Peyer's patch (tissue), 4 donors: Measurements from ENCODE around the gene HOXA6. TPM values are rescaled to one million over a fixed set of nuclear protein-coding genes. Genes with fewer than 3 reads are reported as not detected.

ENCODE experiments used
- DNase-seq, 3 donors: peaks; one replicate each; pipeline ENCODE4 v3.0.0-alpha.2; 2017 to 2019
- H3K27ac ChIP-seq, 4 donors: fragments of 200-600 bp; sonication (generic); one replicate each; pipeline ENCODE4 v1.5.1; 2016 to 2019
- H3K27me3 ChIP-seq, 2 donors: fragments of 200-600 bp; sonication (generic); one replicate each; pipeline ENCODE4 v1.5.1; 2019
- H3K36me3 ChIP-seq, 3 donors: fragments of 200-600 bp; sonication (generic); one replicate each; pipeline ENCODE4 v1.5.1; 2016 to 2019
- H3K4me1 ChIP-seq, 4 donors: fragments of 200-600 bp; sonication (generic); one replicate each; pipeline ENCODE4 v1.5.1; 2016 to 2019
- H3K4me3 ChIP-seq, 4 donors: fragments of 200-600 bp; sonication (generic); 1 replicate in 3 of 4; 2 replicates in 1 of 4; pipeline ENCODE4 v1.5.1; 2016 to 2019; ENCODE audit warnings: mild to moderate bottlenecking in 1 of 4
- H3K9me3 ChIP-seq, 4 donors: fragments of 200-600 bp; sonication (generic); one replicate each; pipeline ENCODE4 v1.5.1; 2016 to 2019; ENCODE audit warnings: mild to moderate bottlenecking in 1 of 4
- POLR2A ChIP-seq, 2 donors: fragments of 450-650 bp; IDR thresholded peaks; one replicate each; pipeline ENCODE4 v1.5.1; 2017; ENCODE audit warnings: antibody characterized with exemption in 2 of 2, mild to moderate bottlenecking in 2 of 2, moderate library complexity in 2 of 2
- total RNA-seq, 4 donors: library from RNA; depleted of rRNA; stranded (reverse); fragments of >200 nt; gene quantifications; one replicate each; pipeline ENCODE4 v1.1.0, GENCODE V29; 2016
- TF ChIP-seq, protein P1 (sequence below), 6 experiments: fragments of 450-650 bp in 4 of 6; fragments of 200-600 bp in 2 of 6; sonication (generic) in 1 of 6; IDR thresholded peaks; one replicate each; pipeline ENCODE4 v1.5.1; 2017 to 2019; ENCODE audit warnings: antibody characterized with exemption in 6 of 6, mild to moderate bottlenecking in 3 of 6, moderate library complexity in 1 of 6

Gene HOXA6
- total RNA-seq, 4 donors from 2014 or later, result 18.7 to 45.0 (median 30.7) TPM

DNA sequence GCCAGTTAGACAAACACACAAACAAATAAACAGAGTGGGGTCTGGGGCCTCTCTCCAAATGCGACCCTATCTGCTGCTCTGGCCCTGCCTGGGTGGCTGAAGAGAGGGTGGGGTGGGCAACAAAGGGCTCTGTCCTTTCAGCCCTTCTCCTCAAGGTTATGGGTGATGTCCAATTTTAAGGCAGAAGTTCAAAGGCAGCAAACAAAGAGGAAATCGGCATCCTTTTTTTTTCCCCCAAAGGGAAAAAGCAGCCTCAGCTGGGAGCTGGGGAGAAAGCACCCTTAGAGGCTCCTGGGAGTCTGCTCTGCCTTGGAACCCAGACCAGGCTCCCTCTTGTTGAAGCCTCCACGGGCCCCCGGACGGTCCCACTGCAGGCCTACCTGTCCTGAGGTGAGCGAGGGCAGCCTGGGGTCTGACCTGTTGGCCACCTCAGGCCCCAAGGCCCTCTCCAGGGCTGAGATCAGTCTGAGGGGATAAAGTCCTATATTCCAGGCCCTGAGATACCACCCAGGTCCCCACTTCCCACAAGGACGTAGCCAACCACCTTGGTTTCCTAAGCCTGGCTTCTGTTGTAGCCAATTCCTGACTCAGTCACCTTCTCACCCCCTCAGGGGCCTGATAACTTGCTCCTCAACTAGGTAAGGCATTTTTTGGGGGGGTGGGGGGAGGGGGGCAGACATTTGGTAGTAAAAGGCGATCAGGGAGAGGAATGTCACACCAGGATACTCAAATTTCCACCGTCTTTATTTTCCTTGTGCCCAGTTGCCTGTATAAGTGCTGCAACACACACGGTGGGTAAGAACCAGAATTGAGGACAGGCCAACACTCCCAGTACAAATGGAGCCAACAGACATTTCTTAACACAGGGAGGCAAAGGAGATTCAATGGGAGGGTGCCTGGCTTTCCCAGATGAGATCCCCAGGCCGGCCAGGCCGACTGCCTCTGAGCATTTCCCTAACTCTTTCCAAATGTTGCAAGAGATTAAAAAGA lies 33.2 kb upstream of the HOXA6 start:
- peaks cover 4 to 37% of the 10 kb centered on the region in 2 donors for H3K27me3 ChIP-seq
- no peak overlapping the region for H3K4me3 ChIP-seq
- H3K4me1 ChIP-seq, result peaks cover 5 to 27% (median 10%) of the 10 kb centered on the region in 4 donors
- peak in 1 of 3 donors; percentile 37 for DNase-seq
- no peaks in the 10 kb centered on the region for H3K9me3 ChIP-seq
- H3K36me3 ChIP-seq, result no peaks in the 10 kb centered on the region
- TF ChIP-seq, protein P1, sequence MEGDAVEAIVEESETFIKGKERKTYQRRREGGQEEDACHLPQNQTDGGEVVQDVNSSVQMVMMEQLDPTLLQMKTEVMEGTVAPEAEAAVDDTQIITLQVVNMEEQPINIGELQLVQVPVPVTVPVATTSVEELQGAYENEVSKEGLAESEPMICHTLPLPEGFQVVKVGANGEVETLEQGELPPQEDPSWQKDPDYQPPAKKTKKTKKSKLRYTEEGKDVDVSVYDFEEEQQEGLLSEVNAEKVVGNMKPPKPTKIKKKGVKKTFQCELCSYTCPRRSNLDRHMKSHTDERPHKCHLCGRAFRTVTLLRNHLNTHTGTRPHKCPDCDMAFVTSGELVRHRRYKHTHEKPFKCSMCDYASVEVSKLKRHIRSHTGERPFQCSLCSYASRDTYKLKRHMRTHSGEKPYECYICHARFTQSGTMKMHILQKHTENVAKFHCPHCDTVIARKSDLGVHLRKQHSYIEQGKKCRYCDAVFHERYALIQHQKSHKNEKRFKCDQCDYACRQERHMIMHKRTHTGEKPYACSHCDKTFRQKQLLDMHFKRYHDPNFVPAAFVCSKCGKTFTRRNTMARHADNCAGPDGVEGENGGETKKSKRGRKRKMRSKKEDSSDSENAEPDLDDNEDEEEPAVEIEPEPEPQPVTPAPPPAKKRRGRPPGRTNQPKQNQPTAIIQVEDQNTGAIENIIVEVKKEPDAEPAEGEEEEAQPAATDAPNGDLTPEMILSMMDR (IDR thresholded peaks at IDR 0.05), result no peak
- no peak for TF ChIP-seq POLR2A (IDR thresholded peaks at IDR 0.05)
- peak overlapping the region in 1 of 4 donors; percentile 75 for H3K27ac ChIP-seq

DNA sequence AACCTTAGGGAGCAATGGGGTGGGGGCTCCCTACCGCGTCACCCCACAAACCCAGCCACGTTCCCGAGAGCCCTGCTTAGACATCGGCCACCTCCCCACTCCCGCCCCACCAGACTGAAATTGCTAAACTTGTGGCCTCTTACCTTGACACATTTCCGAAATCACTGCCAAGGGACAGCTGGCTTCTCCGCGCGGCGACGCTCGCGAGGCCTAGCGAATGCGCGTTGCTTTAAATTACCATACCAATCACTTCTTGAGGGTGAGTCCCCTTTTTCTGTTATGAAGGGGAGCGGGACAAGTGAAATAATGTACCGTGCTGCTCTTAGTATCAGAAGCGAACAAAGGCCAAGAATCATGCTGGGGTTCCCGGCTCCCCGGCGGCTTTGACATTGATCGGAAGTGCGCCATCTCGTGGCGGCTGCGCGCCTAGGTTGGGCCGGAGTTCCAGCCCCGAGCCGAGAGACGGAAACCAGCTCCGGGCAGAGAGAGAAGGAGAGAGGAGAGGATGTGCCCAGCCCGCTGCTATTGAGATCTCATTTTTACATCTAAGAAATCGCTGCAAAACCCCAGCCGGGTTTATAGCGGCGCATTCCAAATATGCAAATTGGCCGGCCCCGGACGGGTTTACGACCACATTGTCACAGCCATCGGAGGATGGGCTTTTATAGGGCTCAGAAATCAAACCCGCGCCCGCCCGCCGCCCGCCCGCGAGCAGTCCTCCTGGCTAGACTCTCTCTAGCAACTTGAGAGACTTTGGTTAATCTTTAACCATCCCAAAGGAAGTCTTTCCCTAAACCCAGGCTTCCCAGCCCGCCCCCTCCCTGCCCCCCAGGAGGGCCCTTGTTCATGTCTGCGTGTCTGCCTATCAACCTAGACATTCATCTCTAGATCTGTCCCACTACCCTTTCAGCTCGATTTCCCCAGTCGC lies 32.2 kb upstream of the HOXA6 start:
- peak overlapping the region in 3 of 4 donors; percentile 17 to 75 (median 59) for H3K27ac ChIP-seq
- H3K4me3 ChIP-seq, result peak overlapping the region in 2 of 4 donors; percentile 34 to 38
- TF ChIP-seq, protein P1 (IDR thresholded peaks at IDR 0.05), result peak; percentile 56 to 91 (median 82)
- peak in 1 of 2 donors; percentile 11 for TF ChIP-seq POLR2A (IDR thresholded peaks at IDR 0.05)
- H3K4me1 ChIP-seq, result peaks cover 5 to 26% (median 8%) of the 10 kb centered on the region in 4 donors
- H3K36me3 ChIP-seq, result no peaks in the 10 kb centered on the region
- no peaks in the 10 kb centered on the region for H3K9me3 ChIP-seq
- peak in 2 of 3 donors; percentile 87 to 91 for DNase-seq
- peaks cover 4 to 29% of the 10 kb centered on the region in 2 donors for H3K27me3 ChIP-seq

DNA sequence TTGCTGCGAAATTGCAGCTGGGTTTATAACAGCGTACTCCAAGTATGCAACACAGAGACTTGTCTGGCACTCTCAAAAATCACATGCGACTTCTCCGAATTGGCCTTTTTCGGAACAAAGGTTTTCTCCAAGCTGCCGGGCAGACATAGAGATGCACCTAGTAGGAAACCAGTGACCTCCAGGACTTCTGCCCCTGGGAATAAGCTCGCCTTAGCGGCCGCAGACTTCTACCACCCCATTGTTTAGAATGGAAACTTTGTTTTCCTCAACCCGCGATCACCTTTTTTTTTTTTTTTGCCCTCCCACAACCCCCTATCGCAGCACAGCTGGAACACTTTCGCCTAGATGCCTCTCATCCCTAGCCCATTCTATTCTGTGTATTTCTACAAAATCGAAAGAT lies 31.5 kb upstream of the HOXA6 start:
- DNase-seq, result peak in 2 of 3 donors; percentile 34 to 46
- Histone ChIP-seq H3K27ac (peak overlapping the region in 3 of 4 donors; percentile 17 to 75 (median 59)), H3K9me3 (no peaks in the 10 kb centered on the region), H3K27me3 (peaks cover 4 to 28% of the 10 kb centered on the region in 2 donors), H3K4me3 (peak overlapping the region in 2 of 4 donors; percentile 34 to 38), H3K36me3 (no peaks in the 10 kb centered on the region), H3K4me1 (peaks cover 3 to 26% (median 6%) of the 10 kb centered on the region in 4 donors)
- TF ChIP-seq POLR2A (IDR thresholded peaks at IDR 0.05), result no peak
- TF ChIP-seq, protein P1 (IDR thresholded peaks at IDR 0.05), result no peak

DNA sequence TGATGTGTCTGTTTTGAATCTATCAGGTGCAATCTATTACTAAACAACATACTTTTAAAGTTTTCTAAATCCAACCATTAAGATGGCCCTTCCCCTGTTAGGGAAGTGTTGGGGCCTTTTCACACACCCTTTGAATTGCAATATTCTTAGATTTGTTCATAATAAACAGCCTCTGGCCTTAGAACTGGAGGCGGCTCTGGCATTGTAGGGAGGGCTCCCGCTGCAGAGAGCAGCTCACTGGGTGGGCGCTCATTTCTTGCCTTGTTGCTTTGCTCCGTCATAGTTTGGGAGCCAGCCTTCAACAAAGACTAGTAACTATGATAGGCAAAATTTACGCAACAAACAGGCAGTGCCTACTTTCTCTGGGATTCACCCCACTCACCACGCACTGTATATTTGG lies 30.8 kb upstream of the HOXA6 start:
- TF ChIP-seq POLR2A (IDR thresholded peaks at IDR 0.05), result no peak
- TF ChIP-seq, protein P1 (IDR thresholded peaks at IDR 0.05), result no peak
- Histone ChIP-seq H3K4me1 (peaks cover 0 to 24% (median 6%) of the 10 kb centered on the region in 4 donors), H3K4me3 (peak overlapping the region in 2 of 4 donors; percentile 28 to 38), H3K27ac (no peak overlapping the region), H3K27me3 (peaks cover 0 to 22% of the 10 kb centered on the region in 2 donors), H3K9me3 (no peaks in the 10 kb centered on the region), H3K36me3 (no peaks in the 10 kb centered on the region)
- peak in 2 of 3 donors; percentile 19 to 40 for DNase-seq

DNA sequence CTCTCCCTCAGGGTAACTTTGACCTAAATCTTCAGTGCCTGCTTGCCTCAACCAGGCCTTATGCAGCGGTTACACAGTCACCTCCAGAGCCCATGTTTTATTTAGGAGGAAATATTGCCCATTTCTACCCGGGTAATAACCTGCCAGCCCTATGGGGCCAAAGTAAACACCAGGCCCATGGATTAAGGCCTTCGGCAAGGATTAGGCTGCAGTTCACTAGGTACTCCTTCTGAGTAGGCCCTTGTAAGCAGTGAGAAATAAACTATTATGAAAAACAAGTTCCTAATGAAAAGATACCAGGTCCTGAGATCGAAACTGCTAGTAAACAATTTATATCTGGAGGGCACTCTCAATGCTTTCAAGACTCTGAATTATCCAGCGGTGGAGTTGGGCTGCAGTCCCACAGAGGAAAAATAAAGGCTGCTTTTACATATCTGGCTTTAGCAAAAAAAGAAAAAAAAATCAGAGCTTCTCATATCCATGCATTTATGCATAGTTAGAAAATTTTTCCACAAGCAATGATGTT lies 30.3 kb upstream of the HOXA6 start:
- H3K36me3 ChIP-seq, result no peaks in the 10 kb centered on the region
- H3K27ac ChIP-seq, result peak overlapping the region in 2 of 4 donors; percentile 44 to 88
- peaks cover 0 to 24% (median 10%) of the 10 kb centered on the region in 4 donors for H3K4me1 ChIP-seq
- peak overlapping the region in 2 of 4 donors; percentile 33 to 38 for H3K4me3 ChIP-seq
- DNase-seq, result peak in 1 of 3 donors; percentile 23
- no peaks in the 10 kb centered on the region for H3K9me3 ChIP-seq
- peaks cover 0 to 17% of the 10 kb centered on the region in 2 donors for H3K27me3 ChIP-seq
- TF ChIP-seq POLR2A (IDR thresholded peaks at IDR 0.05), result no peak
